H54 (cell line): ENCODE measurements around the gene MPL.

Source experiments
- DNase-seq: peaks from one replicate; pipeline ENCODE4 v3.0.0; 2011; ENCODE audit warnings: low spot score, mixed read lengths; ENCODE audit not compliant: insufficient read length
- FAIRE-seq: peaks from 3 replicates; lab custom pipeline; 2011; peaks lifted over from hg19 to GRCh38; lab: Jason Lieb, UNC
- POLR2A ChIP-seq: IDR thresholded peaks from 2 replicates; pipeline ENCODE4 v1.6.1; 2011; ENCODE audit warnings: low read depth, mild to moderate bottlenecking, low read length

Gene MPL

GRCh38 chr1:43302721-43303470 is 34.7 kb upstream of the MPL start:
- no peak for FAIRE-seq
- TF ChIP-seq POLR2A = no peak
- DNase-seq = no peak

GRCh38 chr1:43303471-43304313 is 33.9 kb upstream of the MPL start:
- DNase-seq = no peak
- no peak for TF ChIP-seq POLR2A
- FAIRE-seq = no peak

- TF ChIP-seq POLR2A = no peak
- DNase-seq = no peak
- no peak for FAIRE-seq
Measured at GRCh38 chr1:43304314-43304681, 33.3 kb upstream of the MPL start.

GRCh38 chr1:43304771-43305300 is 32.8 kb upstream of the MPL start:
- no peak for TF ChIP-seq POLR2A
- FAIRE-seq (no peak), DNase-seq (no peak)

- FAIRE-seq (no peak), DNase-seq (no peak)
- TF ChIP-seq POLR2A = no peak
Measured at GRCh38 chr1:43305461-43305860, 32.2 kb upstream of the MPL start.

- FAIRE-seq = no peak
- no peak for TF ChIP-seq POLR2A
Measured at GRCh38 chr1:43305926-43306687, 31.5 kb upstream of the MPL start.

GRCh38 chr1:43306688-43307457 is 30.7 kb upstream of the MPL start:
- FAIRE-seq (no peak), DNase-seq (no peak)
- no peak for TF ChIP-seq POLR2A

More at GRCh38 chr1:43305926-43306687, 31.5 kb upstream of the MPL start:
- no peak for DNase-seq

GRCh38 chr1:43307458-43308158 is 30.0 kb upstream of the MPL start:
- TF ChIP-seq POLR2A = no peak
- DNase-seq (no peak), FAIRE-seq (no peak)

- FAIRE-seq = no peak
- DNase-seq = no peak
- TF ChIP-seq POLR2A = no peak
Measured at GRCh38 chr1:43308635-43309404, 28.8 kb upstream of the MPL start.

GRCh38 chr1:43309405-43310025 is 28.1 kb upstream of the MPL start:
- FAIRE-seq (peak; percentile 15), DNase-seq (peak; percentile 80)
- TF ChIP-seq POLR2A = no peak

GRCh38 chr1:43311521-43311920 is 26.1 kb upstream of the MPL start:
- FAIRE-seq = no peak
- no peak for TF ChIP-seq POLR2A

More at GRCh38 chr1:43311521-43311920, 26.1 kb upstream of the MPL start:
- DNase-seq = no peak
